GM19351 (cell line): ENCODE measurements around the gene TMEM51.

Experiments used
- ATAC-seq: cut with Tn5 transposase; IDR thresholded peaks from one replicate; pipeline ENCODE4 v1.9.1; 2021; ENCODE audit warnings: mild to moderate bottlenecking, moderate library complexity; ENCODE audit not compliant: unreplicated experiment

The TMEM51 gene

GRCh38 chr1:15264769-15265168 is 111.2 kb downstream of the TMEM51 start:
- ATAC-seq = no peak
